ENCODE measurements around the gene HSD17B14. TPM values are rescaled to one million over a fixed set of nuclear protein-coding genes. Genes with fewer than 3 reads are reported as not detected.
A peak's percentile ranks its signal among the peaks of the same experiment; 100 is the strongest.
"Not testable (repeated sequence)": the region's sequence is repeated elsewhere in the genome, so short reads cannot be mapped to it uniquely, and the experiment has no call there.

The HSD17B14 gene
- total RNA-seq, 3 donors from 2014 or later (not counting 1 experiment from before 2014, with no cell fraction given): 0.75 TPM; not detected in 2

DNA sequence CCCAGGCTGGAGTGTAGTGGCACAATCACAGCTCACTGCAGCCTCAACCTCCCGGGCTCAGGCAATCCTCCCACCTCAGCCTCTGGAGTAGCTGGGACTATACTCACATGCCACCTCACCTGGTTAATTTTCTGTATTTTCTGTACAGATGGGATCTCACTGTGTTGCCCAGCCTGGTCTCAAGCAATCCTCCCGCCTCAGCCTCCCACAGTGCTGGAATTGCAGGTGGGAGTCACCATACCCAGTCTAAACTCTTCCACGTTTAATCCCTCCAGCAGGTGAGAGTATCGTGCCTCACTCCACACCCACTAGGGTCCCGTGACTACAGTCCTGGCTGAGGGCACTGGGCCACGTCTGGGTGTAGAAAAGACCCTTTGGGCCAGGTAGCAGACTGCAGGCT lies 42.0 kb downstream of the HSD17B14 start:
- no peaks in the 10 kb centered on the region for H3K27me3 Mint-ChIP-seq (ENCODE audit: low read depth in 2 of 2)
- Histone ChIP-seq H3K27ac (ENCODE audit: low read length) (no peak overlapping the region), H3K4me1 (ENCODE audit: control insufficient read depth, insufficient read depth, low read length) (peaks cover 12% of the 10 kb centered on the region), H3K27me3 (ENCODE audit: control insufficient read depth, insufficient read depth, low read length) (no peaks in the 10 kb centered on the region), H3K4me3 (ENCODE audit: low read length) (no peak overlapping the region), H3K9me3 (ENCODE audit: control insufficient read depth, insufficient read depth, low read length) (no peaks in the 10 kb centered on the region), H3K36me3 (ENCODE audit: control insufficient read depth, insufficient read depth, low read length) (no peaks in the 10 kb centered on the region)
- ATAC-seq: no peak
- no peak for DNase-seq
- TF ChIP-seq CTCF (IDR thresholded peaks at IDR 0.05): no peak
- peak overlapping the region; percentile 87 for H3K4me3 Mint-ChIP-seq
- H3K4me1 Mint-ChIP-seq: peaks cover 13 to 14% of the 10 kb centered on the region in 2 donors
- intact Hi-C loops (cut with micrococcal nuclease): no loop called here
- WGBS (ENCODE audit: insufficient coverage): 80% methylated on average over 6 of the region's 6 CpGs
- H3K36me3 Mint-ChIP-seq: no peaks in the 10 kb centered on the region
- no peaks in the 10 kb centered on the region for H3K9me3 Mint-ChIP-seq
- H3K27ac Mint-ChIP-seq: peak overlapping the region; percentile 76 to 93

DNA sequence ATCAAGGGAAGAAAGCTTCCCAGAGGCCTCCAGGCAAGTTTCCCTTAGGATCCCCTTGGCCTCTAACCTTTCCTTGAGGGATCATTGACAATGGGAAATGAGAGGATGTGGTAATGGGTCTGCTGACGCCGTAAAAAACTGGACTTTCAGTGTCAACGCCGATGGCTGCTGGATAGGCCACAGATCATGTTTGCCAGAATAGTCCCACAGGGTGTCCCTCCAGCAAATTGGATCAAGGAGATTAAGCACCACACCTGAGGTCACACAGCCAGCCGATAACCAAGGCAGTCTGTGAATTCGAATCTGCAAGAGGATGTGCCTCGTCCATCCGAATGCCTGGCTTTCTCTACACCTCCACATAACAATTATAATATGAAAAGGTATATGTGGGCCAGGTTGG lies 43.0 kb downstream of the HSD17B14 start:
- H3K9me3 Mint-ChIP-seq: no peaks in the 10 kb centered on the region
- 71% methylated on average over 5 of the region's 8 CpGs for WGBS (ENCODE audit: insufficient coverage)
- ATAC-seq (no peak), DNase-seq (no peak)
- intact Hi-C loops (cut with micrococcal nuclease): no loop called here
- no peak overlapping the region for H3K4me3 ChIP-seq (ENCODE audit: low read length)
- H3K4me1 ChIP-seq (ENCODE audit: control insufficient read depth, insufficient read depth, low read length): peaks cover 12% of the 10 kb centered on the region
- no peaks in the 10 kb centered on the region for H3K36me3 Mint-ChIP-seq
- H3K27me3 Mint-ChIP-seq (ENCODE audit: low read depth in 2 of 2): no peaks in the 10 kb centered on the region
- no peaks in the 10 kb centered on the region for H3K27me3 ChIP-seq (ENCODE audit: control insufficient read depth, insufficient read depth, low read length)
- no peak overlapping the region for H3K27ac ChIP-seq (ENCODE audit: low read length)
- no peaks in the 10 kb centered on the region for H3K36me3 ChIP-seq (ENCODE audit: control insufficient read depth, insufficient read depth, low read length)
- H3K4me1 Mint-ChIP-seq: peaks cover 13 to 14% of the 10 kb centered on the region in 2 donors
- H3K27ac Mint-ChIP-seq: no peak overlapping the region
- H3K9me3 ChIP-seq (ENCODE audit: control insufficient read depth, insufficient read depth, low read length): no peaks in the 10 kb centered on the region
- no peak overlapping the region for H3K4me3 Mint-ChIP-seq
- TF ChIP-seq CTCF (IDR thresholded peaks at IDR 0.05): no peak

- ATAC-seq; H3K36me3 Mint-ChIP-seq; H3K9me3 Mint-ChIP-seq; intact Hi-C loops (cut with micrococcal nuclease); H3K4me3 ChIP-seq (ENCODE audit: low read length); DNase-seq; H3K4me1 ChIP-seq (ENCODE audit: control insufficient read depth, insufficient read depth, low read length); H3K4me1 Mint-ChIP-seq; H3K27me3 ChIP-seq (ENCODE audit: control insufficient read depth, insufficient read depth, low read length); H3K27ac ChIP-seq (ENCODE audit: low read length); H3K36me3 ChIP-seq (ENCODE audit: control insufficient read depth, insufficient read depth, low read length); H3K27me3 Mint-ChIP-seq (ENCODE audit: low read depth in 2 of 2); H3K4me3 Mint-ChIP-seq; H3K27ac Mint-ChIP-seq; H3K9me3 ChIP-seq (ENCODE audit: control insufficient read depth, insufficient read depth, low read length): not testable (repeated sequence)
- WGBS (ENCODE audit: insufficient coverage): 83% methylated on average over 9 of the region's 9 CpGs
These were observed 49.0 kb downstream of the HSD17B14 start for GRCh38 chr19:48787331-48787730.

DNA sequence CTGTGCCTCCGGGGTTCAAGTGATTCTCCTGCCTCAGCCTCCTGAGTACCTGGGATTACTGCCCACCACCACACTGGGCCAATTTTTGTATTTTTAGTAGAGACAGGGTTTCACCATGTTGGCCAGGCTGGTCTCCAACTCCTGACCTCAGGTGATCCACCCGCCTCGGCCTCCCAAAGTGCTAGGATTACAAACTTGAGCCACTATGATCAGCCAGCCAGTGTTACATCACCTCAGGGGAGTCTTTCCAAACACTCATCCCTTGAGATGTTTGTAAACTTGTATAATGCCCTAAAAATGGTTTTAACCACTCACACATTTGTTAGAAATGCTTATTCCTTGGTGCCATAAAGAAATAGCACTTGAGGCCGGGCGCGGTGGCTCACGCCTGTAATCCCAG lies 49.9 kb downstream of the HSD17B14 start:
- H3K27me3 ChIP-seq (ENCODE audit: control insufficient read depth, insufficient read depth, low read length); ATAC-seq; DNase-seq; H3K4me3 Mint-ChIP-seq; H3K9me3 ChIP-seq (ENCODE audit: control insufficient read depth, insufficient read depth, low read length); H3K4me1 Mint-ChIP-seq; H3K27ac Mint-ChIP-seq; H3K4me3 ChIP-seq (ENCODE audit: low read length); H3K36me3 ChIP-seq (ENCODE audit: control insufficient read depth, insufficient read depth, low read length); H3K4me1 ChIP-seq (ENCODE audit: control insufficient read depth, insufficient read depth, low read length); H3K27me3 Mint-ChIP-seq (ENCODE audit: low read depth in 2 of 2); H3K9me3 Mint-ChIP-seq; intact Hi-C loops (cut with micrococcal nuclease); H3K27ac ChIP-seq (ENCODE audit: low read length); H3K36me3 Mint-ChIP-seq: not testable (repeated sequence)
- WGBS (ENCODE audit: insufficient coverage): 95% methylated on average over 7 of the region's 7 CpGs

DNA sequence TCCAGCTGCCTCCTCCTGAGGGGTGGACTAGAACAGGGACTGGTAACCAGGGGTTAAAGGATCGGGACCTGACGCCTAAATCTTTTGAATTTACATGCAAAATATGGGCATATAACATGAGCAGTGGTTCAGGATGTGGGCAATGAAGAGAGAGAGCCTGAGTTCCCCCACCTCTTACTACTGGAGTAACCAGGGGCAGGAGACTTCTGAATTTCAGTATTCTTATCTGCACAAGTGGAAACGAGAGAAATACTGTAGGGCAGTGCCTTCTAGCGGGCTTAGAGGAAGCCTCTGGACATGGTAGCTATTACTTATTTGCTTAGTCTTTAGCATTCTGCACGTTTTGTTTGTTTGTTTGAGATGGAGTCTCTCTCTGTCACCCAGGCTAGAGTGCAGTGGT lies 51.8 kb downstream of the HSD17B14 start:
- Histone ChIP-seq H3K4me1 (ENCODE audit: control insufficient read depth, insufficient read depth, low read length) (peaks cover 8% of the 10 kb centered on the region), H3K27ac (ENCODE audit: low read length) (no peak overlapping the region), H3K27me3 (ENCODE audit: control insufficient read depth, insufficient read depth, low read length) (no peaks in the 10 kb centered on the region), H3K4me3 (ENCODE audit: low read length) (no peak overlapping the region), H3K9me3 (ENCODE audit: control insufficient read depth, insufficient read depth, low read length) (no peaks in the 10 kb centered on the region), H3K36me3 (ENCODE audit: control insufficient read depth, insufficient read depth, low read length) (no peaks in the 10 kb centered on the region)
- H3K4me3 Mint-ChIP-seq: no peak overlapping the region
- H3K27ac Mint-ChIP-seq: no peak overlapping the region
- WGBS (ENCODE audit: insufficient coverage): 44% methylated on average over 5 of the region's 5 CpGs
- DNase-seq: no peak
- peaks cover 0 to 2% of the 10 kb centered on the region in 2 donors for H3K27me3 Mint-ChIP-seq (ENCODE audit: low read depth in 2 of 2)
- no peak for ATAC-seq
- TF ChIP-seq CTCF (IDR thresholded peaks at IDR 0.05): no peak
- no peaks in the 10 kb centered on the region for H3K9me3 Mint-ChIP-seq
- peaks cover 5% of the 10 kb centered on the region in 2 donors for H3K4me1 Mint-ChIP-seq
- intact Hi-C loops (cut with micrococcal nuclease): no loop called here
- H3K36me3 Mint-ChIP-seq: no peaks in the 10 kb centered on the region

Measured in natural killer cell (primary cell).